GM18508 (cell line): Measurements from ENCODE around the gene SYT2.
"Not testable (repeated sequence)": the region's sequence is repeated elsewhere in the genome, so short reads cannot be mapped to it uniquely, and the experiment has no call there.

Source experiments
- ATAC-seq: cut with Tn5 transposase; IDR thresholded peaks from one replicate; pipeline ENCODE4 v1.9.1; 2021; ENCODE audit warnings: moderate number of reproducible peaks; ENCODE audit not compliant: insufficient read depth, unreplicated experiment

SYT2 gene

GRCh38 chr1:202557662-202558061, 152.6 kb downstream of the SYT2 start:
- not testable (repeated sequence) for ATAC-seq

DNA sequence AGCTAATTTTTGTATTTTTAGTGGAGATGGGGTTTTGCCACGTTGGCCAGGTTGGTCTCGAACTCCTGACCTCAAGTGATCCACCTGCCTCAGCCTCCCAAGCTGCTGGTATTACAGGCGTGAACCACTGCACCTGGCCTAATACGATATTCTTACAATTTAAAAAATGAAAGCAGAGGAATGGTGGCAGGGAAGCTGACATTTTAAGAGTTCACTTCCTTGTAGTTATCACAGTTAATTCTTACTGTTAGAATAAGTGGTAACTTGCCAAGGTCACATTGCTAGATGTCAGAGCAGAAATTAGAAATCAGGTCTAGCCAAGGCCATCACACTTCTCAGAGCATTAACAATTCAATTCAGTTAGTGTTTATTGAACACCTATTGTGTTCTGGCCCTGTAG, 154.2 kb downstream of the SYT2 start:
- ATAC-seq: not testable (repeated sequence)

DNA sequence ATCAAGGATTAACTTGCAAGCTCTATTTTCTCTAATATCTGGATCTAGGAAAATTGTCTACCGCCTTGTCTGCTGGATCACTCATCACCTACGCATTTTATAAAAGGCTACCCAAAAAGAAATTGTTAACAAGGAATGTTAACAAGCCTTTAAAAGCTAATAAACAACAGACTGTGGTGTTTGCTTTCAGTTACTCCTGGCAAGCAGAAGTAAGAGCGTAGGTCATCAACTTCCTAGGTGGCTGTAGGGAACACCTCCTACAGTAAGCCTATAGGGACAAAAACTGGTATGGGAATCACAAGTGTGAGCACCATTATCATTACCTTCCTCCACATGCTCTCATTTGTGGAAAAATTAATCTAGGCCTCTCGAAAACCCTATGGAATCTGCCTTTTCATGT, 155.6 kb downstream of the SYT2 start:
- not testable (repeated sequence) for ATAC-seq

DNA sequence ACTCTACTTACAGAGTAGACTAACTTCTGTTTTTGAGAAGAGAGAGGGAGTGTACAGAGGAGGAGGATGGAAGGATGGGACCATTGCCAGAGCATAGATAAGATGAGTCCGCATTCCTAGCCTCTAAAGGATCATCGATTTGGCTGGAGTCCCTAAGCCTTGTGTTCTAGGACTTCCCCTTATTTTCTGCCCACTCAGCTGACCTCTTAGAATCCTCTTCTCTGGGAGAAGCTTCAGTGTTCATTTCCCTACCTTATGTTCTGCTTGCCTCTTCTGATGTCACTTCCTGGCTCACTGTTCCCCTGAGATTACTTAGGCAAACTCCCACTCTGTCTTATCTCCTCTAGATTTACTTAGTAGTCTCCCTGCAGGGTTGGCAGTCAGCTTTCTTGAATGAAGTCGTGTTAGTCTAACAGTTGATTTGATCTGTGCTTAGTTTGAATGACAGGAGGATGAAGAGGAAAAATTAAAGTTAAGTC, 156.7 kb downstream of the SYT2 start:
- ATAC-seq: no peak

GRCh38 chr1:202553078-202553477, 157.2 kb downstream of the SYT2 start:
- not testable (repeated sequence) for ATAC-seq

DNA sequence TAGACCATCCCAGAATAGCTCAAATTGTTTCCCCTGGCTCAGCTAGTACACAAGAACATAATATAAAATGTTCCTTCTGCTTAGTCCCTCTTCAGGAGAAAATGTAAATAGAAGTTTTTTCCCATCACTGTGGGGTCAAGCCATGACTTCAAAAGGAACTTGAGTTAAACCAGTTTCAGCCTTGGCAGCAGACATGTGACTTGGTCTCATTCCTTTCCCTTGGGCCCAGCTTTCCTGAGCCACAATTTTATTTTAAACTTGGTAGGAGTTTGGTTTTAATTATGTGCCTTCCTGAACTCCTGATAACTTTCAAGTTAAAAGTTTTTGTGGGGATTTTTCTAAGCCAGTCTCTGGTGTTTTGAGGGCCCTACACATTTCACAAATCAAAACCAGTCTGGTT, 157.6 kb downstream of the SYT2 start:
- ATAC-seq: not testable (repeated sequence)

DNA sequence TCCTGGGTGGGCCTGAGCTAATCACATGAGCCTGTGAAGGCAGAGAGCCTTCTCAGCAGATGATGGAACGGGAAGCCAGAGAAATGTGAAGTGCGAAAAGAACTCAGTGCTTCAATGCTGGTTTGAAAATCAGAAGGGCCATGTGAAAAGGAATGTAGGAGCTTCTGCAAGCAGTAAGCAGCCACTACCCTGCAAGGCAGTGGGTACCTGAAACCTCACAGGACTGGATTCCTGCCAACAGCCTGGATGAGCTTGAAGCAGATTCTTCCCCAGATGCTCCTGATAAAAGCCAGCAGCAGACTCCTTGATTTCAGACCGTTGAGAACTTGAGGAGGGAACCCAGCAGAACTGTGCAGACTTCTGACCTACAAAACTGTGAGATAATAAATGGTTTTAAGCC, 158.6 kb downstream of the SYT2 start:
- ATAC-seq: no peak

GRCh38 chr1:202550088-202550487, 160.2 kb downstream of the SYT2 start:
- ATAC-seq: not testable (repeated sequence)

- no peak for ATAC-seq
These were observed 163.0 kb downstream of the SYT2 start for GRCh38 chr1:202547215-202547614.

- not testable (repeated sequence) for ATAC-seq
These were observed 163.5 kb downstream of the SYT2 start for GRCh38 chr1:202546796-202547195.

- ATAC-seq: not testable (repeated sequence)
These were observed 163.9 kb downstream of the SYT2 start for GRCh38 chr1:202546377-202546776.

DNA sequence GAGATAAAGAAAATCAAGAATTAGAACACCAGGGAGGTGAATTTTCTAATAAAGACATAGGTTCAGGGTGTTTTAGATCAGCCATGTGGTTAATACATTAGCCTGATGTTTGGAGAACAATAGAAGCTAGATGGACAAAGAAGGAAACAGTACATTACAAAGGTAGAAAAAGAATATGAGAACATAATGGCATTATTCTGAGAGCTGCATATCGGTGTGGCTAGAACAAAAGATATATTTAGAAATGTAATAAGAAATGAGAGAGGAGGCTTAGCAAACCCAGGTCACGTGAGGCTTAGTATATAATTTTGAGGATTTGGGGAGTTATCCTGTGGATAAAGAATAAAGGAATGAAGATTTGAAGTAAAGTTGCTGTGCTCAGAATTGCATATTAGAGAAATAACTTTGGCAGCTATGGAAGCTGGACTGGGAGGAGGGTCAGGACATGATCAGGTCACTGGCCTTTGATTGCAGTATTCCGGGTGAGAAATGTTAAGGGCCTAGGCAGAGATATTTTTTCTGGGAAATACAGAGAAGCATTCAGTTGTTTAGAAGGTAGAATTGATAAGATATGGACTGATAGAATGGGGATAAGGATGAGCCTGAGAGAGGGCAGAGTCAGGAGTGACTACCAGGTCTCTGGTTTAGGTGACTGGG, 164.5 kb downstream of the SYT2 start:
- not testable (repeated sequence) for ATAC-seq

DNA sequence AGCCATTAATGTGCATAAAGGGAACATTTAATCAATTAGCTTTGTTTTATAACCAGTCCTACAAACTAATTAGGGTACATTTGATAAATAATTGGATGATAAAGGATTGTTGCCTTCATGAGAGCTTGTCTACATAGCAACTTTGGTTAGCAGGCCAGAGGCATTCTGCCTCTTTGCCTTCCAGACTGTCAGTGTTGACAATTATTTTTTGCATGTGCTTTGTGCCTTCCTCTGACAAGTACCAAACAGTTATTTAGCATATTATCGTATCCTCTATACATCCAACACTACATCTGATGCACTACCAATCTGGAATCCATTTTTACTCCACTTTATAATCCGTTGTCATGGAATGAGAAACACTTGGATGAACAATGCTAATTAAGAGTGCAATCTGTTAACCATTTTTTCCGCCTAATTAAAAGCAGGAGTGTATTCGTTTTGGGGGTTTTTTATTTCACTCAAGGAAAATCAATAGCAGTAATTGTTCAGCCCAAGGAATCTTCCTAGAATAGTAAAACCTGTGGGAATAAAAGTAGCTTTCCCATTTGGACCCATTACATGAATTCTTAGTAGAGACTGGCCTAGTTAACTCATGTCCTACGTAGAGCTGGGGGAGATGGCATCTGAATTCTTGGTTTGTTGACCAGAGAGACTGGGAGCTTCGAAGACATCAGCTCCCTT, 165.3 kb downstream of the SYT2 start:
- ATAC-seq: not testable (repeated sequence)

- not testable (repeated sequence) for ATAC-seq
These were observed 166.7 kb downstream of the SYT2 start for GRCh38 chr1:202543537-202543936.

DNA sequence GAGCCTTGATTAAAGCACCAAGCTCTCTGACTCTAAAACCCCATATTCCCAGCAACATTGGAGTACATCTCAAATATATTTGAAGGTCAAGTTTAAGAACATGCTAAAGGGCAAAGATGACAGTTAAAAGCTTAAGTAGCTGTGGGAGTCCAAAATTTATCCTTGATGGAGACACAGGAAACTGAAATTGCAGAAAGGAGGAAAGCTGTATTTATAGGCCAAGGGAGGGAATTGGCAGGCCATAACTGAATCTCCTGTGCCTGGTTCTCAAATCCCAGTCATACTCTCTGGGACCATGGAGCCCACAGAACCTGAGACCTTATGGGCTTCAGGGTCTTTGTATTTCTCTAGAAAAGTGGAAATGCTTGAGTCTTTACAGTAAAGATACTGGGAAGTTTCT, 167.8 kb downstream of the SYT2 start:
- ATAC-seq: not testable (repeated sequence)

DNA sequence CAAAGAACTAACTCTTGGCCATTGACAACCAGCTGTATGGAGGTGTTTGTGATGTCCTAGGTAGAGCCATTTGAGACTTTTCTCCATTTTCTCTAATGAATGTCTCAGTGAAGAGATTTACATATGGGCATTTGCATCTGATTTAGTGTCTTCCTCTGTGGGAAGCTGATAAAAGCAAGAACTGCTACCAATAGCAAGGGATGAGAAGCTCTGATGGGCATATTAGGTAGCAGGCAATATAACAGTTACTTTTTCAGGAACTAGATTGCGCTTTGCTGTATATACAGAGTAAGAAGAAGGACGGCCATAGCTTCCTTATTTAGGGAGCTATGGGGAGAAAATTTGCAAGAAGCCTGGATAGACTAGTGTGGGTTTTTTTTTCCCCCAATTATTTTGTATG, 169.4 kb downstream of the SYT2 start:
- ATAC-seq: not testable (repeated sequence)
